Measurements from ENCODE around the gene COA6.

GRCh38 chr1:234355782-234356510 is 17.3 kb upstream of the COA6 start:
- no peak for TF ChIP-seq POLR2A (IDR thresholded peaks at IDR 0.05; ENCODE audit: low read depth, low read length)
- TF ChIP-seq TAF1 (IDR thresholded peaks at IDR 0.05; ENCODE audit: low read depth, low read length), result no peak
- no peak for TF ChIP-seq POLR2AphosphoS5 (IDR thresholded peaks at IDR 0.05; ENCODE audit: low read depth, low read length)

Data from GM12891 (cell line).